ENCODE data around the gene SLC22A1.

DNA sequence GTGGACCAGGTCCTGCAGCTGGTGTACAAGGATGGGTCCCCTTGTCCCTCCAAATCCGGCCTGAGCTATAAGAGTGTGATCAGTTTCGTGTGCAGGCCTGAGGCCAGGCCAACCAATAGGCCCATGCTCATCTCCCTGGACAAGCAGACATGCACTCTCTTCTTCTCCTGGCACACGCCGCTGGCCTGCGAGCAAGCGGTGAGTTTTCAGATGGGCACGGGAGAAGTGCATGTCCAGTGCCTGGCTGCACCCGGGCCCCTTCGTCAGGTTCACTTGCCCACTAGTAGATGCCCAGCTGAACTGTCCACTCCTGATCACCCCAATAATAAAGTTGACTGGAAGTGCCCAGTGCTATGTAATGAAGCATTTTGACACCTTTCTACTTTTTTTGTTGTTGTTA is 48.3 kb upstream of the SLC22A1 start:
- TF ChIP-seq, protein P1, sequence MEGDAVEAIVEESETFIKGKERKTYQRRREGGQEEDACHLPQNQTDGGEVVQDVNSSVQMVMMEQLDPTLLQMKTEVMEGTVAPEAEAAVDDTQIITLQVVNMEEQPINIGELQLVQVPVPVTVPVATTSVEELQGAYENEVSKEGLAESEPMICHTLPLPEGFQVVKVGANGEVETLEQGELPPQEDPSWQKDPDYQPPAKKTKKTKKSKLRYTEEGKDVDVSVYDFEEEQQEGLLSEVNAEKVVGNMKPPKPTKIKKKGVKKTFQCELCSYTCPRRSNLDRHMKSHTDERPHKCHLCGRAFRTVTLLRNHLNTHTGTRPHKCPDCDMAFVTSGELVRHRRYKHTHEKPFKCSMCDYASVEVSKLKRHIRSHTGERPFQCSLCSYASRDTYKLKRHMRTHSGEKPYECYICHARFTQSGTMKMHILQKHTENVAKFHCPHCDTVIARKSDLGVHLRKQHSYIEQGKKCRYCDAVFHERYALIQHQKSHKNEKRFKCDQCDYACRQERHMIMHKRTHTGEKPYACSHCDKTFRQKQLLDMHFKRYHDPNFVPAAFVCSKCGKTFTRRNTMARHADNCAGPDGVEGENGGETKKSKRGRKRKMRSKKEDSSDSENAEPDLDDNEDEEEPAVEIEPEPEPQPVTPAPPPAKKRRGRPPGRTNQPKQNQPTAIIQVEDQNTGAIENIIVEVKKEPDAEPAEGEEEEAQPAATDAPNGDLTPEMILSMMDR (IDR thresholded peaks at IDR 0.05), result no peak
- no peak for TF ChIP-seq POLR2A (IDR thresholded peaks at IDR 0.05)
